ENCODE data around the gene TMEM185A. TPM values are rescaled to one million over a fixed set of nuclear protein-coding genes. Genes with fewer than 3 reads are reported as not detected.
"Not testable (repeated sequence)": the region's sequence is repeated elsewhere in the genome, so short reads cannot be mapped to it uniquely, and the experiment has no call there.

Gene TMEM185A
- total RNA-seq, 3 donors from 2014 or later = 14.1 to 26.3 (median 20.4) TPM

GRCh38 chrX:149611623-149612175, 19.9 kb downstream of the TMEM185A start:
- no peak overlapping the region for H3K4me3 ChIP-seq
- no peaks in the 10 kb centered on the region for H3K4me1 ChIP-seq (ENCODE audit: low read depth)
- intact Hi-C loops (cut with DNase I, micrococcal nuclease) = no loop called here
- ATAC-seq (peak; percentile 61), DNase-seq (no peak)
- no peaks in the 10 kb centered on the region for H3K36me3 ChIP-seq (ENCODE audit: low read depth)
- TF ChIP-seq CTCF (IDR thresholded peaks at IDR 0.05) = no peak
- H3K9me3 ChIP-seq = no peaks in the 10 kb centered on the region

GRCh38 chrX:149610511-149610910, 21.1 kb downstream of the TMEM185A start:
- DNase-seq (no peak), ATAC-seq (no peak)
- Histone ChIP-seq H3K4me1 (ENCODE audit: low read depth) (no peaks in the 10 kb centered on the region), H3K36me3 (ENCODE audit: low read depth) (no peaks in the 10 kb centered on the region), H3K9me3 (no peaks in the 10 kb centered on the region), H3K4me3 (no peak overlapping the region)
- intact Hi-C loops (cut with DNase I, micrococcal nuclease) = no loop called here
- no peak for TF ChIP-seq CTCF (IDR thresholded peaks at IDR 0.05)

- no peak for ATAC-seq
- TF ChIP-seq CTCF (IDR thresholded peaks at IDR 0.05) = no peak
- no peak for DNase-seq
- H3K4me1 ChIP-seq (ENCODE audit: low read depth) = no peaks in the 10 kb centered on the region
- intact Hi-C loops (cut with DNase I, micrococcal nuclease) = no loop called here
- no peaks in the 10 kb centered on the region for H3K9me3 ChIP-seq
- no peaks in the 10 kb centered on the region for H3K36me3 ChIP-seq (ENCODE audit: low read depth)
- no peak overlapping the region for H3K4me3 ChIP-seq
Observed at GRCh38 chrX:149607699-149608098, 23.9 kb downstream of the TMEM185A start.

GRCh38 chrX:149605248-149605885, 26.2 kb downstream of the TMEM185A start:
- intact Hi-C loops (cut with DNase I, micrococcal nuclease); H3K4me3 ChIP-seq; H3K36me3 ChIP-seq (ENCODE audit: low read depth); ATAC-seq; DNase-seq; H3K9me3 ChIP-seq; H3K4me1 ChIP-seq (ENCODE audit: low read depth): not testable (repeated sequence)

- H3K36me3 ChIP-seq (ENCODE audit: low read depth); H3K4me3 ChIP-seq; intact Hi-C loops (cut with DNase I, micrococcal nuclease); H3K9me3 ChIP-seq; DNase-seq; ATAC-seq; H3K4me1 ChIP-seq (ENCODE audit: low read depth): not testable (repeated sequence)
Observed at GRCh38 chrX:149598603-149599002, 33.0 kb downstream of the TMEM185A start.

- ATAC-seq; H3K36me3 ChIP-seq (ENCODE audit: low read depth); DNase-seq; H3K4me3 ChIP-seq; H3K9me3 ChIP-seq; H3K4me1 ChIP-seq (ENCODE audit: low read depth); intact Hi-C loops (cut with DNase I, micrococcal nuclease): not testable (repeated sequence)
Observed at GRCh38 chrX:149595943-149596342, 35.6 kb downstream of the TMEM185A start.

- H3K36me3 ChIP-seq (ENCODE audit: low read depth); H3K9me3 ChIP-seq; ATAC-seq; DNase-seq; intact Hi-C loops (cut with DNase I, micrococcal nuclease); H3K4me1 ChIP-seq (ENCODE audit: low read depth); H3K4me3 ChIP-seq: not testable (repeated sequence)
Observed at GRCh38 chrX:149595214-149595613, 36.4 kb downstream of the TMEM185A start, which contains the start of gene HSFX2. Gene HSFX2, minus strand, starts transcription at chrX:149595314. Its CDS starts 614 bp downstream, at chrX:149594700.

- H3K9me3 ChIP-seq; H3K36me3 ChIP-seq (ENCODE audit: low read depth); ATAC-seq; H3K4me3 ChIP-seq; H3K4me1 ChIP-seq (ENCODE audit: low read depth); intact Hi-C loops (cut with DNase I, micrococcal nuclease); DNase-seq: not testable (repeated sequence)
Observed at GRCh38 chrX:149590993-149591392, 40.6 kb downstream of the TMEM185A start.

GRCh38 chrX:149587359-149587758, 44.2 kb downstream of the TMEM185A start, which contains the start of gene MAGEA9B:
Gene MAGEA9B, minus strand, starts transcription at chrX:149587459. Its CDS starts 4,280 bp downstream, at chrX:149583179.
- H3K9me3 ChIP-seq; DNase-seq; H3K4me1 ChIP-seq (ENCODE audit: low read depth); H3K4me3 ChIP-seq; ATAC-seq; H3K36me3 ChIP-seq (ENCODE audit: low read depth); intact Hi-C loops (cut with DNase I, micrococcal nuclease): not testable (repeated sequence)

- H3K9me3 ChIP-seq; H3K4me1 ChIP-seq (ENCODE audit: low read depth); H3K36me3 ChIP-seq (ENCODE audit: low read depth); DNase-seq; intact Hi-C loops (cut with DNase I, micrococcal nuclease); ATAC-seq; H3K4me3 ChIP-seq: not testable (repeated sequence)
Observed at GRCh38 chrX:149585631-149586030, 46.0 kb downstream of the TMEM185A start.

GRCh38 chrX:149573456-149573855, 58.1 kb downstream of the TMEM185A start:
- H3K4me3 ChIP-seq; H3K4me1 ChIP-seq (ENCODE audit: low read depth); DNase-seq; intact Hi-C loops (cut with DNase I, micrococcal nuclease); H3K9me3 ChIP-seq; H3K36me3 ChIP-seq (ENCODE audit: low read depth): not testable (repeated sequence)
- ATAC-seq = peak; percentile 85
